ENCODE data around the gene LDB3. TPM values are rescaled to one million over a fixed set of nuclear protein-coding genes. Genes with fewer than 3 reads are reported as not detected.

LDB3 gene
- total and polyA plus RNA-seq, 11 donors: 165 to 1,759 (median 1,273) TPM

GRCh38 chr10:86782701-86783418, 114.5 kb downstream of the LDB3 start:
- DNase-seq (no peak), ATAC-seq (peak; percentile 62 to 81 (median 76))
- 44 to 67% (median 51%) methylated on average over 1 of the region's 1 CpG for WGBS, 4 donors
- H3K27me3 ChIP-seq: no peaks in the 10 kb centered on the region
- H3K27ac ChIP-seq: peak overlapping the region in 9 of 12 donors; percentile 9 to 71 (median 20)
- peaks cover 0 to 48% (median 23%) of the 10 kb centered on the region in 12 donors for H3K4me1 ChIP-seq
- intact Hi-C loops (cut with DNase I): no loop called here
- H3K9me3 ChIP-seq: peaks cover 0 to 9% (median 0%) of the 10 kb centered on the region in 12 donors
- TF ChIP-seq CTCF (IDR thresholded peaks at IDR 0.05): no peak
- TF ChIP-seq POLR2A (IDR thresholded peaks at IDR 0.05): no peak
- H3K4me3 ChIP-seq: no peak overlapping the region
- H3K36me3 ChIP-seq: no peaks in the 10 kb centered on the region

GRCh38 chr10:86785037-86785436, 116.7 kb downstream of the LDB3 start:
- peaks cover 0 to 51% (median 24%) of the 10 kb centered on the region in 12 donors for H3K4me1 ChIP-seq

More at GRCh38 chr10:86785037-86785436, 116.7 kb downstream of the LDB3 start:
- Histone ChIP-seq H3K9me3 (peaks cover 0 to 9% (median 0%) of the 10 kb centered on the region in 12 donors), H3K27me3 (no peaks in the 10 kb centered on the region), H3K4me3 (no peak overlapping the region), H3K36me3 (no peaks in the 10 kb centered on the region), H3K27ac (peak overlapping the region in 1 of 12 donors; percentile 40)
- ATAC-seq (no peak), DNase-seq (no peak)
- WGBS, 4 donors: 90 to 93% (median 93%) methylated on average over 4 of the region's 4 CpGs
- intact Hi-C loops (cut with DNase I): no loop called here
- TF ChIP-seq POLR2A (IDR thresholded peaks at IDR 0.05) (no peak), CTCF (IDR thresholded peaks at IDR 0.05) (no peak)

Other genes with a start within 250 kb of the LDB3 start
- gene WAPL, start 146.7 kb upstream of the LDB3 start, total RNA-seq: 10 to 100 TPM; 19.7 to 29.9 (median 23.8) TPM
- 10 to 100 TPM in 1 of 2 donors, 1 to 10 TPM in 1; 9.4 to 15.3 TPM for gene WAPL, start 146.7 kb upstream of the LDB3 start, polyA plus RNA-seq
- under 1 TPM in 3 of 9 donors, not detected in 6; 0.19 to 0.28 (median 0.25) TPM for gene OPN4, start 14.0 kb upstream of the LDB3 start, total RNA-seq
- under 1 TPM; 0.03 to 0.08 TPM for gene OPN4, start 14.0 kb upstream of the LDB3 start, polyA plus RNA-seq
- 10 to 100 TPM; 19.9 to 72.0 (median 46.1) TPM for gene BMPR1A, start 88.1 kb downstream of the LDB3 start, total RNA-seq
- gene BMPR1A, start 88.1 kb downstream of the LDB3 start, polyA plus RNA-seq: 10 to 100 TPM in 1 of 2 donors, 1 to 10 TPM in 1; 6.3 to 18.6 TPM

All from heart left ventricle (tissue), 16 donors.